H7 (cell line): ENCODE results near the gene CFAP126. TPM values are rescaled to one million over a fixed set of nuclear protein-coding genes. Genes with fewer than 3 reads are reported as not detected.
"Not testable (repeated sequence)": the region's sequence is repeated elsewhere in the genome, so short reads cannot be mapped to it uniquely, and the experiment has no call there.

Experiments used
- DNase-seq: peaks from one replicate; pipeline ENCODE4 v3.0.0; 2012
- H3K27me3 ChIP-seq: 2 replicates; pipeline ENCODE4 v1.6.0; 2011; ENCODE audit warnings: mild to moderate bottlenecking, low read length; ENCODE audit not compliant: control insufficient read depth, insufficient read depth
- H3K36me3 ChIP-seq: replicated peaks from 2 replicates; pipeline ENCODE4 v1.5.1; 2011; ENCODE audit warnings: low read length; ENCODE audit not compliant: control insufficient read depth, insufficient read depth
- H3K4me3 ChIP-seq: 2 replicates; pipeline ENCODE4 v1.5.1; 2011; ENCODE audit warnings: low read depth, mild to moderate bottlenecking, control low read depth, low read length, moderate library complexity; ENCODE audit not compliant: insufficient read depth
- total RNA-seq: library from RNA; depleted of rRNA; stranded (reverse); fragments of >200 nt; shearing (Covaris generic); gene quantifications from 2 replicates; pipeline ENCODE4 v1.2.3, GENCODE V29; 2014

CFAP126 gene
- total RNA-seq, 1 experiment from 2014 or later: not detected

GRCh38 chr1:161391136-161391535 lies 23.5 kb upstream of the CFAP126 start:
- not testable (repeated sequence) for H3K4me3 ChIP-seq, H3K27me3 ChIP-seq, DNase-seq, H3K36me3 ChIP-seq

- peak overlapping the region; percentile 96 for H3K4me3 ChIP-seq
- DNase-seq: no peak
Measured at GRCh38 chr1:161390559-161390858, 22.8 kb upstream of the CFAP126 start.

GRCh38 chr1:161389691-161390558 lies 22.2 kb upstream of the CFAP126 start:
- DNase-seq: peak; percentile 96
- H3K36me3 ChIP-seq: no peaks in the 10 kb centered on the region
- peaks cover 8% of the 10 kb centered on the region; the same call in 1 of the 2 replicates for H3K27me3 ChIP-seq
- peak overlapping the region; percentile 96 for H3K4me3 ChIP-seq

More at GRCh38 chr1:161390559-161390858, 22.8 kb upstream of the CFAP126 start:
- peaks cover 8% of the 10 kb centered on the region; the same call in 1 of the 2 replicates for H3K27me3 ChIP-seq
- H3K36me3 ChIP-seq: no peaks in the 10 kb centered on the region

- DNase-seq, H3K27me3 ChIP-seq, H3K36me3 ChIP-seq: not testable (repeated sequence)
- peak overlapping the region; percentile 83 for H3K4me3 ChIP-seq
Measured at GRCh38 chr1:161389158-161389557, 21.5 kb upstream of the CFAP126 start.

GRCh38 chr1:161388639-161389038 lies 21.0 kb upstream of the CFAP126 start:
- Histone ChIP-seq H3K4me3 (no peak overlapping the region), H3K27me3 (peaks cover 8% of the 10 kb centered on the region; the same call in 1 of the 2 replicates), H3K36me3 (no peaks in the 10 kb centered on the region)
- DNase-seq: peak; percentile 55

- Histone ChIP-seq H3K27me3 (no peaks in the 10 kb centered on the region), H3K36me3 (no peaks in the 10 kb centered on the region), H3K4me3 (no peak overlapping the region)
- DNase-seq: peak; percentile 55
Measured at GRCh38 chr1:161382214-161383019, 14.7 kb upstream of the CFAP126 start.

GRCh38 chr1:161381707-161382106 lies 14.0 kb upstream of the CFAP126 start:
- H3K36me3 ChIP-seq: no peaks in the 10 kb centered on the region
- DNase-seq: no peak

GRCh38 chr1:161379071-161379470 lies 11.4 kb upstream of the CFAP126 start:
- H3K36me3 ChIP-seq: no peaks in the 10 kb centered on the region
- H3K27me3 ChIP-seq: no peaks in the 10 kb centered on the region
- no peak for DNase-seq
- H3K4me3 ChIP-seq: no peak overlapping the region

More at GRCh38 chr1:161381707-161382106, 14.0 kb upstream of the CFAP126 start:
- Histone ChIP-seq H3K4me3 (no peak overlapping the region), H3K27me3 (no peaks in the 10 kb centered on the region)

GRCh38 chr1:161378014-161378413 lies 10.3 kb upstream of the CFAP126 start:
- Histone ChIP-seq H3K27me3 (no peaks in the 10 kb centered on the region), H3K36me3 (no peaks in the 10 kb centered on the region), H3K4me3 (no peak overlapping the region)
- DNase-seq: no peak

- DNase-seq: peak; percentile 38
- Histone ChIP-seq H3K27me3 (no peaks in the 10 kb centered on the region), H3K4me3 (no peak overlapping the region), H3K36me3 (no peaks in the 10 kb centered on the region)
Measured at GRCh38 chr1:161374373-161374772, 6.7 kb upstream of the CFAP126 start.

- H3K27me3 ChIP-seq: no peaks in the 10 kb centered on the region
- DNase-seq: no peak
- H3K36me3 ChIP-seq: no peaks in the 10 kb centered on the region
- no peak overlapping the region for H3K4me3 ChIP-seq
Measured at GRCh38 chr1:161373442-161373841, 5.8 kb upstream of the CFAP126 start.

GRCh38 chr1:161365207-161365606 lies 2.5 kb downstream of the CFAP126 start:
- DNase-seq: no peak
- Histone ChIP-seq H3K27me3 (no peaks in the 10 kb centered on the region), H3K36me3 (peaks cover 2% of the 10 kb centered on the region), H3K4me3 (no peak overlapping the region)

GRCh38 chr1:161364332-161364731 lies 3.3 kb downstream of the CFAP126 start:
- H3K27me3 ChIP-seq: no peaks in the 10 kb centered on the region

GRCh38 chr1:161359291-161359690 lies 8.4 kb downstream of the CFAP126 start:
- no peaks in the 10 kb centered on the region for H3K27me3 ChIP-seq
- DNase-seq: no peak
- no peak overlapping the region for H3K4me3 ChIP-seq
- no peaks in the 10 kb centered on the region for H3K36me3 ChIP-seq

More at GRCh38 chr1:161364332-161364731, 3.3 kb downstream of the CFAP126 start:
- Histone ChIP-seq H3K4me3 (no peak overlapping the region), H3K36me3 (peaks cover 2% of the 10 kb centered on the region)
- DNase-seq: no peak

GRCh38 chr1:161357073-161357472 lies 10.6 kb downstream of the CFAP126 start:
- no peak overlapping the region for H3K4me3 ChIP-seq
- H3K27me3 ChIP-seq: no peaks in the 10 kb centered on the region
- no peak for DNase-seq
- H3K36me3 ChIP-seq: no peaks in the 10 kb centered on the region
